Erythroblast (primary cell): ENCODE data around the gene ZNF835.

Experiments
- GATA1 ChIP-seq: IDR thresholded peaks from 2 replicates; pipeline ENCODE4 v1.6.1; 2011; ENCODE audit warnings: low read depth, mild to moderate bottlenecking, control low read depth, low read length, moderate library complexity
- POLR2A ChIP-seq: IDR thresholded peaks from 2 replicates; pipeline ENCODE4 v1.6.1; 2011; ENCODE audit warnings: mild to moderate bottlenecking, low read length

DNA sequence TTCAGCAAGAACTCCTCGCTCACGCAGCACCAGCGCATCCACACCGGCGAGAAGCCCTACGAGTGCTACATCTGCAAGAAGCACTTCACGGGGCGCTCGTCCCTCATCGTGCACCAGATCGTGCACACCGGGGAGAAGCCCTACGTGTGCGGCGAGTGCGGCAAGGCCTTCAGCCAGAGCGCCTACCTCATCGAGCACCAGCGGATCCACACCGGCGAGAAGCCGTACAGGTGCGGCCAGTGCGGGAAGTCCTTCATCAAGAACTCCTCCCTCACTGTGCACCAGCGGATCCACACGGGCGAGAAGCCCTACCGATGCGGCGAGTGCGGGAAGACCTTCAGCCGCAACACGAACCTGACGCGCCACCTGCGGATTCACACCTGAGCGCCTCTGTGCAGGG is 49.2 kb downstream of the ZNF835 start:
- TF ChIP-seq POLR2A (no peak), GATA1 (no peak)
